HG03378 (cell line): ENCODE data around the gene MATK.
"Not testable (repeated sequence)": the region's sequence is repeated elsewhere in the genome, so short reads cannot be mapped to it uniquely, and the experiment has no call there.

Experiments
- ATAC-seq: cut with Tn5 transposase; IDR thresholded peaks from one replicate; pipeline ENCODE4 v1.9.1; 2021; ENCODE audit warnings: mild to moderate bottlenecking, moderate library complexity; ENCODE audit not compliant: unreplicated experiment

MATK gene

DNA sequence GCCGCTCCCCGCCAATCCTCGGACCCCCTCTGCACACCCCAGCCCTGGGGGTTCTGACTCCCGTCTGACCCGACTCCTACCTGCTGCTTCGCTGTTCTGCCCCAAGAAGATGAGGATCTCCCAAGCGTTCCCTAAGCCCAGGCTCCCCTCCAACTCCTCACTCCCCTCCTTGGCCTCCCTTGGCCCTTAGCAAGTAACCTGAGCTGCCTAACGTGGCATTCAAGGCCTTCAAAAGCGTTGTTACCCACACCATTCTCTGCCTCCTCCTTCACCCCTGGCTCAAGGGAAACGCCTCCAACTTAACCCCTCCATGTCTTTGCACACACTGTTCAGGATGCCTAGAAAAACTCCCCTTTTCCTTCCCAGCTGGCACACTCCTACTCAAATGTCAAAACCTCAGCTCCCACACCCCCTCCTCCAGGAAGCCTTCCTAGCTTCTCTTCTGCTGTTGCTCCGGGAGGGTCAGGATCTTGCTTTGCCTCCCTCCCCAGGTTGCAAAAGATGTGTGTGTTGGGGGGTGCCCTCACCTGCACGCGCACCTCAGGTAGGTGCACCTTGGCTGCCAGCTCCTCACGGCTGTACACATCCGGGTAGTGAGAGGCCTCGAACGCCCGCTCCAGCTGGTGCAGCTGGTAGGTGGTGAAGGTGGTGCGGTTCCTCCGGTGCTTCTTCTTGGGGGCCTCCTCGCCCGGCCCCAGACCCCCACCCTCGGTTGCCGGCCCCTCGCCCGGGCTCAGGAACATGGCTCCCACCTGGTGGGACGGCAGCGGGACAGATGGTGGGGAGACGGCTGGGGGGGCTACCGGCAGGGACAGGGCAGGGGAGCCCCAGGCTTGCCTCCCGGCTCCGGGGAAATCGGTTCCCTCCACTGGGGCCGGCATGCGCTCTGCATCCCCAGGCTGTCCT is 14.9 kb downstream of the MATK start:
- ATAC-seq: no peak

DNA sequence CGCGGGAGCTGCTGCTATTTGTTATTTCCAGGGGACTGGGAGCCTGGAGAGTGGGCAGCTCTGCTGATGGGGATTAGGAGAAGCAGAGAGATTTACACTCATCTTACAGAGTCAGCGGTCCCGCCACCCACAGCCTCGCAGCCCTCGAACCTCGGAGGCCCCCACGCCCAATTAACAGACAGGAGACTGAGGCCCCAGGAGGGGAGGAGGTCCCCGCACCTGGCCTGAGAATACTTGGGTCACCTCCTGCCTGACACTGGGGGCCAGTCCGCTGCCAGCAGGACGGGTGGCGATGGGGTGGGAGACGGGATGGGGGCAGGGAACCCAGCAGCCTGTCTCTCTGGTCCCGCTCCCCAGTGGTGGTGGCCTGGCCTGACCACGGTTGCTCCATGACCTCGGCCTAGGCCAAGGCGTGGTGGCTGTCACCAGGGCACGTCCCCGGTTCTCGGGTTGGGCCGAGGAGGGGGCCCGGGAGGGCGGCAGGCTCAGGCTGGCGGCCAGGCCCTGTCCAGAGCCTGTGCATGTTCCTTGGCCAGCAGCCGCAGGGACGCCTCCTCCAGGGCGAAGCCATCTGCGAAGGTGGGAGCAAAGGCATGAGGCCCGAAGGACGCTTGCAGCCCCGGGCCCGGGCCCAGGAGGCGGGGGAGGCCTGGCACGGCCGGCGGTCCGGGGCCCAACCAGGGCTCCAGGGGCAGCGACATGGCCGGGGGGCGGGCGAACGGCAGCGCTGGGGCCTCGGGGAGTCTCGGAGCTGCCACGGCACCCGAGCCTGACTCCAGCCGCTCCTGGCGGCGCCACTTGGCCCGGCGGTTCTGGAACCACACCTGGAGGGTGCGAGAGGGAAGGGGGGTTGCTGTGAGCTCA is 15.8 kb downstream of the MATK start:
- no peak for ATAC-seq

DNA sequence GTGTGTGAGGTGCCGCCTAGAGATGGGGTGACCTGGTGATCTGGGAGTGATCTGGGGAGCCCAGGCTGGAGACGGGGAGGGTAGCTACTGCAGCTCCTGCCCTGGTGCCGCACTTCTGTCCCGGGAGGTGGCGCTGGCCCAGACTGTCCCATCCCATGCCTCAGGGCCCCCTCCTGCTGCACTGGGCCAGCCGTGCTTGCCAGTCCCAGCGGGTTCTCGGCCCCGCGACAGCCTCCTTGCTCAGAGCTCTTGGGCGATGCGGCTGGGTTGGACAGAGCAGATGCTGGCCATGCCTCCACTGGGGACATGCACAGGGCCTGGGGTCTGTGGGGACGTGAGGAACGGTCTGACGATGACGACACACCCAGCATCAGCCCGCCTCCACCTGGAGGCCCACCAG is 16.7 kb downstream of the MATK start:
- no peak for ATAC-seq

- no peak for ATAC-seq
Measured at GRCh38 chr19:3768748-3769099, 17.5 kb downstream of the MATK start.

- ATAC-seq: no peak
Measured at GRCh38 chr19:3768015-3768747, 18.0 kb downstream of the MATK start.

- ATAC-seq: no peak
Measured at GRCh38 chr19:3767050-3767449, 19.1 kb downstream of the MATK start.

DNA sequence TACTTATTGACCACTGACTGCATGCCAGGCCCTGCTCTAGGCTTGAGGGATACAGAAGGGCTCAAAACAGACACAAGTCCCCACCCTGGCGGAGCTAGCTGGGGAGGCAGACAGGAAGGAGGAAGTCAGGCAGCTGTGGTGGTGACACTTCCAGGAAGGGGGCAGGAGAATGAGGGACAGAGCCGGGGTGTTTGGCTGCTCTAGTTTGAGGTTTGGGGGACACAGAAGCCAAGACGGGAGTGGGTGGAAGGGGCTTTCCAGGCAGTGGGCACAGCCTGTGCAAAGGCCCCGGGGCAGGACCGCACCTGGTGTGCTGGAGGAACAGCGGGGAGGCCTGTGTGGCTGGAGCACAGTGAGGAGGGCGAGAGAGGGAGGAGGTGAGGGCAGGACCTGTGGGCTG is 19.7 kb downstream of the MATK start:
- ATAC-seq: no peak

DNA sequence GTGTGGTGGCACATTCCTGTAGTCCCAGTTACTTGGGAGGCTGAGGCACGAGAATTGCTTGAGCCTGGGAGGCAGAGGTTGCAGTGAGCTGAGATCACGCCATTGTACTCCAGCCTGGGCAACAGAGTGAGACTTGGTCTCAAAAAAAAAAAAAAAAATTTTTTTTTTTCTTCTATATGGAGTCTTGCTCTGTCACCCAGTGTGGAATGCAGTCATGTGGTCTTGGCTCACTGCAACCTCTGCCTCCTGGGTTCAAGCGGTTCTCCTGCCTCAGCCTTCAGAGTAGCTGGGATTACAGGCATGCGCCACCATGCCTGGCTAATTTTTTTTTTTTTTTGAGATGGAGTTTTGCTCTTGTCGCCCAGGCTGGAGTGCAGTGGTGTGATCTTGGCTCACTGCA is 20.4 kb downstream of the MATK start:
- not testable (repeated sequence) for ATAC-seq

DNA sequence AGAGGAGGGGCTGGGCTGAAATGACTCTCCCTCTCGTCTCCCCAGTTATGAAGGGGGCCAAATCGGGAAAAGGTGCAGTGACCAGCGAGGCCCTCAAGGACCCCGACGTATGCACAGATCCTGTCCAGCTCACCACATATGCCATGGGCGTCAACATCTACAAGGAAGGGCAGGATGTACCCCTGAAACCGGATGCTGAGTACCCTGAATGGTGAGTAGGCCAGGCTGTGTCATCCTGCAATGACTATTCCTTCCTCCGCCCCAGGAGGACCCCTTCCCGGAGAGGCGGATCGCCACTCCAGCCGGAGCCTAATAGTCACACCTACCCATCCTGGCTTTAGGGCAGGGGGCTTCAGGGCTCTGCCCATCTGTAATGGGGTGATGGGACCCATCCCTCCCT is 21.1 kb downstream of the MATK start:
- ATAC-seq: no peak

DNA sequence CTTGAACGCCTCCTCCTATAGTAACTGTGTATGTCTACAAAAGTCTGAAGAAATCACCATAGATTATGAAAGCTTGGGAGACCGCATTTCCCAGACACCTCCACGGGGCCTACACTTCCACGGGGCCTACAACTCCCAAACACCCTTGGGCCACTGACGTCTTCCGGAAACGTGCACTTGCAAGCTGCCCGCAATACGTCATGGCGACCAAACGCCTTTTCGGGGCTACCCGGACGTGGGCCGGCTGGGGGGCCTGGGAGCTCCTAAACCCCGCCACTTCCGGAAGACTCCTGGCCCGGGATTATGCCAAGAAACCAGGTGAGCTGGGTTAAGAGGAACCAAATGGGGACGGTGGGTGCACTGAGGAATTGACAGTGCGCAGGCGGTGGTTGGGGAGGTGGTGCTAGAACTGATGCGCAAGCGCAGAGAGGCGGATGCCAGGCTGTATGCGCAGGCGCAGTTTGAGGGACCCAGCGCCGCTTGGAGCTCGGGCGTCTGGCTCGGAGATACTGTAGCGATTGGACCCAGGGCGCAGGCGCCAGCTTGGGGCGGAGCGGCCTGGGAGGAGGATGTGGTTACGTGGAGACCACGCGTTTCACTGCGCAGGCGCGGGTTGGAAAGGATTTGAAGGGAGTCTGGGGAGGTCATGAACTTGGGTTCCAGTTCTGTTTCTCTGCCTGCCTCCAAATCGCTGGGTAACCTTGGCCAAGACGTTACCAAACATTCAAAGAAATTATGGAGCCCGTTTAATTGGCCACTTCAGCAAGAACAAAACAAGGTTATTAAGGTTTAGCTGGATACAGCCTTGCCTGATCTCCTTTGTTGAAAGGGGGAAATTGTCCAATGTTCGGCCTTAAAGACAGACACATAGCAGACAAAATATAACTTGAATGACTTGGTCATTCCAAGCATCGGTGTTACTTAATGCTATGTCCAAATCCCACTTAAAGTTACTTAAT is 23.4 kb downstream of the MATK start, which contains the start of gene MRPL54:
Gene MRPL54 (plus strand): TSS at position 182 of the 959 bp plus-strand sequence. CDS start 19 bp downstream, at position 201.
- peak; percentile 68 for ATAC-seq

GRCh38 chr19:3762130-3762473 is 24.1 kb downstream of the MATK start:
- no peak for ATAC-seq

GRCh38 chr19:3761382-3762129 is 24.6 kb downstream of the MATK start, which contains the start of gene APBA3:
Gene APBA3, minus strand, starts transcription at chr19:3761692. Its CDS starts 1,428 bp downstream, at chr19:3760264.
- peak; percentile 34 for ATAC-seq

DNA sequence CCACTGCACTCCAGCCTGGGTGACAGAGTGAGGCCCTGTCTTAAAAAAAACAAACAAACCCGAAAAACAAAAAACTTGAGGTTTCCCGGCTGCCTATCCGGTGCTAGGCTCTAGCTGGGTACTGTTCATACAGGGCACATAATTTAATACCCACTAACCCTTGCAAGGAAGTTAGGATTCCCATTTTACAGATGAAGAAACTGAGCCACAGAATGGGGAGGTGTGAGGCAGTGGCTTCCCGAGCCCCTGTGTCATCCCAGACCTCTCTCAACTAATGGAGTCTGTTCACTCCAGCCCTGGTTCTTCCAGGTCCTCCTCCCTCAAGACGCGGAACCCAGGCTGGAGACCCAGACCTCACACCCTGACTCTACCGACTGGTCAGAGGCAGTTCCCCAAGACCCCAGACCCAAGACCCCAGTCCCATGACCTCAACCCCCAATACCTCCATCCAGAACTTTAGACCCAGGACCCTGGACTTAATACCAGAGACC is 25.3 kb downstream of the MATK start:
- ATAC-seq: no peak

DNA sequence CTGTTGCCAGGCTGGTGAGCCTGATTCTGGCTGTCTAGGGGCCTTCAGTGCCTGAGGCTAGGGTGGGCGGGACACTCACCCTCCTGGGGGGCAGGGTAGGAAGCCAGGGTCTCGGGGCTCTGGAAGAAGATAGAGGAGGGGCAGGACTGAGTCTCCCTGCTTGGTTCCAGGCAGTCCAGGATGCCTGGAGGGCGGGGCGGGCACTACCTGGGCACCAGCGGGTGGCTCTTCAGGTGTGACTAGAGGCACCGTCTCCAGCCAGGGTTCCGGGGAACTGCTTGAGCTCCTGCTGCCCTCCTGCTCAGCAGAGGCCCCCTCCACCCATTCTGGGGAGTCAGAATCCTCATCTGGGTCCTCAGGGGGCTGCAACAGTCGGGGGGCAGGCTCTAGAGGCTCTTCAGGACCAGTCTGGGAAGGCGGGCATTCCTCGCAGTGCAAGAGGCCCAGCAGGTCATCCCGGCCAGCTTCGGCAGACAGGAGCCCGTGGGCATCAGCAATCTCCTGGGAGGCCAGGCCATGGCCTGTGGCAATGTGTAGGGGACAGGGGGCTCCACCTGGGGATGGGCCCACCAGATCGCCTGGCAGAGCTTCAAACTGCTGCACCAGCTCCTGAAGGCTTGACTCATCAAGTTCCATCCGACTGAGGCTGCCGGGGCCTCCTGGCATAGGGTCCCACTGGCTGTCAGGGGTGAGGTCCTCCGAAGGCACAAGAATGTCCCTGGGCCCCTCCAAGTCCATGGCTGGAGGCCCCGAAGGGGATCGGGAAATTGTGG is 26.5 kb downstream of the MATK start:
- ATAC-seq: no peak

DNA sequence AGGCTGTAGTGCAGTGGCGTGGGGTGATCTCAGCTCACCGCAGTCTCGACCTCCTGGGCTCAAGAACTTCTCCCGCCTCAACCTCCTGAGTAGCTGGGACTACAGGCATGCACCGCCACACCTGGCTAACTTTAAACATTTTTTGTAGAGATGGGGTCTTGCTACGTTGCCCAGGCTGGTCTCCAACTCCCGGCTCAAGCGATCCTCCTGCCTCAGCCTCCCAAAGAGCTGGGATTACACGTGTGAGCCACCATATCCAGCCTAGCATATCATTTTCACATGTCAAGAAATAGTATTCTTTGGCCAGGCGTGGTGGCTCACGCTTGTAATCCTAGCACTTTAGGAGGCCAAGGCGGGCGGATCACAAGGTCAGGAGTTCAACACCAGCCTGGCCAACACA is 27.9 kb downstream of the MATK start:
- ATAC-seq: not testable (repeated sequence)

GRCh38 chr19:3757705-3758104 is 28.5 kb downstream of the MATK start:
- ATAC-seq: not testable (repeated sequence)

DNA sequence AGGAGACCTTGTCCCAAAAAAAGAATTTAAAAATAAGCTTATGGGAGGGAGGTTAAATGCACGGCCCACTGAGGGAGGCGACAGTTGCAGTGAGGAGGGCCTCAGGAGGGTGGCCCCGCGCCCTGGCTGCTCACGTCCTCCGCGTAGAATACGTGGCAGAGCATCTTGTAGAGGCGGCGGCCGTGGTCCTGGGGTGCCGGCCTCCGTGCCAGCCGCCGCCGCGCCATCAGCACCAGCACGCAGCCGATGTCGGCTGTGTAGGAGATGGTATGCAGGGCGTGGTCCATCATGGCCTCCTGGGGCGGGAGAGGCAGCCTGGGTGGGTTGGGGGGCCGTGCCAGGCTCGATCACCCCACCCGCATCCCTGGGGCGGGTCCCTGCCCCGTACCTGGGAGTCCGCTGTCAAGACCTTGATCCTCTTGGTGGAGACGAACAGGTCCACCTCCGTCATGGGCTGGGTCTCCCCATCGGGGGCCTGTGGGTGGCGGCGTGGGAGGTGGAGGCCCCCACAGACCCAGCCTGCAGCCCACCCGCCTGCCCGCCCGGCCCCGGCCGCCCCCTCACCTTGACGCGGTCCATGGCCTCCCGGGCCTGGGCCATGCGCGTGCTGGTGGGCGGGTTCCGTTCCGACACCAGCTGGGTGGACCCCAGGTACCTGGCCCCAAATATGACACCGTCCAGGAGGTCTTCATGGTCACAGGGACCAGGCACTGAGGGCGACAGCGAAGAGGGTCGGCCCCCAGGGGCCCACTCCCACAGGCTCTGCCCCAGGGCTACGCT is 32.4 kb downstream of the MATK start:
- no peak for ATAC-seq

- ATAC-seq: no peak
Measured at GRCh38 chr19:3752492-3752891, 33.7 kb downstream of the MATK start.
